ENCODE measurements around the gene C9.

C9 gene

GRCh38 chr5:39399135-39400036, 35.1 kb upstream of the C9 start:
- Histone ChIP-seq H3K4me3 (ENCODE audit: low read length) (peak overlapping the region; percentile 14), H3K4me2 (ENCODE audit: low read length) (peak overlapping the region; percentile 61), H3K36me3 (ENCODE audit: insufficient read depth, low read length) (peaks cover 21% of the 10 kb centered on the region), H3K4me1 (ENCODE audit: control insufficient read depth, insufficient read depth, low read length) (peaks cover 58% of the 10 kb centered on the region), H3K9me3 (replicated peaks; ENCODE audit: low read length) (no peaks in the 10 kb centered on the region), H3K27me3 (ENCODE audit: control insufficient read depth, insufficient read depth, low read length) (no peaks in the 10 kb centered on the region), H3K9ac (ENCODE audit: low read depth, low read length) (peak overlapping the region; percentile 78)

GRCh38 chr5:39396843-39397242, 32.5 kb upstream of the C9 start:
- no peaks in the 10 kb centered on the region for H3K27me3 ChIP-seq (ENCODE audit: control insufficient read depth, insufficient read depth, low read length)
- H3K4me3 ChIP-seq (ENCODE audit: low read length): no peak overlapping the region
- H3K4me2 ChIP-seq (ENCODE audit: low read length): no peak overlapping the region
- peaks cover 40% of the 10 kb centered on the region for H3K36me3 ChIP-seq (ENCODE audit: insufficient read depth, low read length)
- no peak overlapping the region for H3K9ac ChIP-seq (ENCODE audit: low read depth, low read length)
- peaks cover 51% of the 10 kb centered on the region for H3K4me1 ChIP-seq (ENCODE audit: control insufficient read depth, insufficient read depth, low read length)
- no peaks in the 10 kb centered on the region for H3K9me3 ChIP-seq (replicated peaks; ENCODE audit: low read length)

GRCh38 chr5:39395521-39395920, 31.2 kb upstream of the C9 start:
- Histone ChIP-seq H3K4me1 (ENCODE audit: control insufficient read depth, insufficient read depth, low read length) (peaks cover 39% of the 10 kb centered on the region), H3K9ac (ENCODE audit: low read depth, low read length) (peak overlapping the region; percentile 32), H3K36me3 (ENCODE audit: insufficient read depth, low read length) (peaks cover 52% of the 10 kb centered on the region), H3K27me3 (ENCODE audit: control insufficient read depth, insufficient read depth, low read length) (no peaks in the 10 kb centered on the region), H3K4me3 (ENCODE audit: low read length) (no peak overlapping the region), H3K4me2 (ENCODE audit: low read length) (peak overlapping the region; percentile 34), H3K9me3 (replicated peaks; ENCODE audit: low read length) (no peaks in the 10 kb centered on the region)

- Histone ChIP-seq H3K36me3 (ENCODE audit: insufficient read depth, low read length) (peaks cover 58% of the 10 kb centered on the region), H3K9me3 (replicated peaks; ENCODE audit: low read length) (no peaks in the 10 kb centered on the region), H3K27me3 (ENCODE audit: control insufficient read depth, insufficient read depth, low read length) (no peaks in the 10 kb centered on the region), H3K4me2 (ENCODE audit: low read length) (peak overlapping the region; percentile 34), H3K4me1 (ENCODE audit: control insufficient read depth, insufficient read depth, low read length) (peaks cover 33% of the 10 kb centered on the region), H3K4me3 (ENCODE audit: low read length) (no peak overlapping the region), H3K9ac (ENCODE audit: low read depth, low read length) (peak overlapping the region; percentile 32)
Observed at GRCh38 chr5:39394946-39395345, 30.7 kb upstream of the C9 start.

- no peak overlapping the region for H3K4me3 ChIP-seq (ENCODE audit: low read length)
- H3K9ac ChIP-seq (ENCODE audit: low read depth, low read length): no peak overlapping the region
- H3K36me3 ChIP-seq (ENCODE audit: insufficient read depth, low read length): peaks cover 74% of the 10 kb centered on the region
Observed at GRCh38 chr5:39390945-39391344, 26.6 kb upstream of the C9 start.

GRCh38 chr5:39387293-39387692, 23.0 kb upstream of the C9 start:
- peaks cover 86% of the 10 kb centered on the region for H3K36me3 ChIP-seq (ENCODE audit: insufficient read depth, low read length)
- H3K4me1 ChIP-seq (ENCODE audit: control insufficient read depth, insufficient read depth, low read length): no peaks in the 10 kb centered on the region
- no peaks in the 10 kb centered on the region for H3K27me3 ChIP-seq (ENCODE audit: control insufficient read depth, insufficient read depth, low read length)
- H3K9ac ChIP-seq (ENCODE audit: low read depth, low read length): no peak overlapping the region
- H3K4me3 ChIP-seq (ENCODE audit: low read length): no peak overlapping the region
- no peaks in the 10 kb centered on the region for H3K9me3 ChIP-seq (replicated peaks; ENCODE audit: low read length)
- no peak overlapping the region for H3K4me2 ChIP-seq (ENCODE audit: low read length)

More at GRCh38 chr5:39390945-39391344, 26.6 kb upstream of the C9 start:
- peaks cover 12% of the 10 kb centered on the region for H3K4me1 ChIP-seq (ENCODE audit: control insufficient read depth, insufficient read depth, low read length)
- H3K4me2 ChIP-seq (ENCODE audit: low read length): no peak overlapping the region
- H3K27me3 ChIP-seq (ENCODE audit: control insufficient read depth, insufficient read depth, low read length): no peaks in the 10 kb centered on the region
- no peaks in the 10 kb centered on the region for H3K9me3 ChIP-seq (replicated peaks; ENCODE audit: low read length)

GRCh38 chr5:39384271-39384670, 20.0 kb upstream of the C9 start:
- no peaks in the 10 kb centered on the region for H3K9me3 ChIP-seq (replicated peaks; ENCODE audit: low read length)
- no peaks in the 10 kb centered on the region for H3K4me1 ChIP-seq (ENCODE audit: control insufficient read depth, insufficient read depth, low read length)
- H3K4me3 ChIP-seq (ENCODE audit: low read length): no peak overlapping the region
- no peak overlapping the region for H3K4me2 ChIP-seq (ENCODE audit: low read length)
- no peak overlapping the region for H3K9ac ChIP-seq (ENCODE audit: low read depth, low read length)
- H3K27me3 ChIP-seq (ENCODE audit: control insufficient read depth, insufficient read depth, low read length): no peaks in the 10 kb centered on the region
- H3K36me3 ChIP-seq (ENCODE audit: insufficient read depth, low read length): peaks cover 88% of the 10 kb centered on the region

- Histone ChIP-seq H3K27me3 (ENCODE audit: control insufficient read depth, insufficient read depth, low read length) (no peaks in the 10 kb centered on the region), H3K4me3 (ENCODE audit: low read length) (no peak overlapping the region), H3K36me3 (ENCODE audit: insufficient read depth, low read length) (peaks cover 82% of the 10 kb centered on the region), H3K4me1 (ENCODE audit: control insufficient read depth, insufficient read depth, low read length) (no peaks in the 10 kb centered on the region), H3K4me2 (ENCODE audit: low read length) (no peak overlapping the region), H3K9ac (ENCODE audit: low read depth, low read length) (no peak overlapping the region), H3K9me3 (replicated peaks; ENCODE audit: low read length) (no peaks in the 10 kb centered on the region)
Observed at GRCh38 chr5:39381376-39381775, 17.1 kb upstream of the C9 start.

GRCh38 chr5:39379693-39380092, 15.4 kb upstream of the C9 start:
- no peak overlapping the region for H3K9ac ChIP-seq (ENCODE audit: low read depth, low read length)
- H3K36me3 ChIP-seq (ENCODE audit: insufficient read depth, low read length): peaks cover 86% of the 10 kb centered on the region
- H3K9me3 ChIP-seq (replicated peaks; ENCODE audit: low read length): no peaks in the 10 kb centered on the region
- no peaks in the 10 kb centered on the region for H3K27me3 ChIP-seq (ENCODE audit: control insufficient read depth, insufficient read depth, low read length)
- no peaks in the 10 kb centered on the region for H3K4me1 ChIP-seq (ENCODE audit: control insufficient read depth, insufficient read depth, low read length)
- no peak overlapping the region for H3K4me2 ChIP-seq (ENCODE audit: low read length)
- H3K4me3 ChIP-seq (ENCODE audit: low read length): no peak overlapping the region

GRCh38 chr5:39377613-39378012, 13.3 kb upstream of the C9 start:
- Histone ChIP-seq H3K36me3 (ENCODE audit: insufficient read depth, low read length) (peaks cover 88% of the 10 kb centered on the region), H3K4me1 (ENCODE audit: control insufficient read depth, insufficient read depth, low read length) (no peaks in the 10 kb centered on the region), H3K27me3 (ENCODE audit: control insufficient read depth, insufficient read depth, low read length) (no peaks in the 10 kb centered on the region), H3K9ac (ENCODE audit: low read depth, low read length) (no peak overlapping the region), H3K4me3 (ENCODE audit: low read length) (no peak overlapping the region), H3K9me3 (replicated peaks; ENCODE audit: low read length) (no peaks in the 10 kb centered on the region), H3K4me2 (ENCODE audit: low read length) (no peak overlapping the region)

GRCh38 chr5:39376293-39376714, 12.0 kb upstream of the C9 start:
- no peak overlapping the region for H3K4me2 ChIP-seq (ENCODE audit: low read length)
- H3K27me3 ChIP-seq (ENCODE audit: control insufficient read depth, insufficient read depth, low read length): no peaks in the 10 kb centered on the region
- H3K4me1 ChIP-seq (ENCODE audit: control insufficient read depth, insufficient read depth, low read length): no peaks in the 10 kb centered on the region
- no peak overlapping the region for H3K9ac ChIP-seq (ENCODE audit: low read depth, low read length)
- H3K4me3 ChIP-seq (ENCODE audit: low read length): no peak overlapping the region
- H3K9me3 ChIP-seq (replicated peaks; ENCODE audit: low read length): no peaks in the 10 kb centered on the region
- peaks cover 88% of the 10 kb centered on the region for H3K36me3 ChIP-seq (ENCODE audit: insufficient read depth, low read length)

- Histone ChIP-seq H3K36me3 (ENCODE audit: insufficient read depth, low read length) (peaks cover 77% of the 10 kb centered on the region), H3K9ac (ENCODE audit: low read depth, low read length) (no peak overlapping the region), H3K4me1 (ENCODE audit: control insufficient read depth, insufficient read depth, low read length) (no peaks in the 10 kb centered on the region), H3K9me3 (replicated peaks; ENCODE audit: low read length) (no peaks in the 10 kb centered on the region), H3K4me2 (ENCODE audit: low read length) (no peak overlapping the region), H3K4me3 (ENCODE audit: low read length) (no peak overlapping the region), H3K27me3 (ENCODE audit: control insufficient read depth, insufficient read depth, low read length) (no peaks in the 10 kb centered on the region)
Observed at GRCh38 chr5:39373791-39374190, 9.5 kb upstream of the C9 start.

All from skeletal muscle satellite cell (primary cell).